ENCODE measurements around the gene HYAL1. TPM values are rescaled to one million over a fixed set of nuclear protein-coding genes. Genes with fewer than 3 reads are reported as not detected.
"Not testable (repeated sequence)": the region's sequence is repeated elsewhere in the genome, so short reads cannot be mapped to it uniquely, and the experiment has no call there.

Gene HYAL1
- total RNA-seq, 1 experiment from 2014 or later = 0.37 TPM

DNA sequence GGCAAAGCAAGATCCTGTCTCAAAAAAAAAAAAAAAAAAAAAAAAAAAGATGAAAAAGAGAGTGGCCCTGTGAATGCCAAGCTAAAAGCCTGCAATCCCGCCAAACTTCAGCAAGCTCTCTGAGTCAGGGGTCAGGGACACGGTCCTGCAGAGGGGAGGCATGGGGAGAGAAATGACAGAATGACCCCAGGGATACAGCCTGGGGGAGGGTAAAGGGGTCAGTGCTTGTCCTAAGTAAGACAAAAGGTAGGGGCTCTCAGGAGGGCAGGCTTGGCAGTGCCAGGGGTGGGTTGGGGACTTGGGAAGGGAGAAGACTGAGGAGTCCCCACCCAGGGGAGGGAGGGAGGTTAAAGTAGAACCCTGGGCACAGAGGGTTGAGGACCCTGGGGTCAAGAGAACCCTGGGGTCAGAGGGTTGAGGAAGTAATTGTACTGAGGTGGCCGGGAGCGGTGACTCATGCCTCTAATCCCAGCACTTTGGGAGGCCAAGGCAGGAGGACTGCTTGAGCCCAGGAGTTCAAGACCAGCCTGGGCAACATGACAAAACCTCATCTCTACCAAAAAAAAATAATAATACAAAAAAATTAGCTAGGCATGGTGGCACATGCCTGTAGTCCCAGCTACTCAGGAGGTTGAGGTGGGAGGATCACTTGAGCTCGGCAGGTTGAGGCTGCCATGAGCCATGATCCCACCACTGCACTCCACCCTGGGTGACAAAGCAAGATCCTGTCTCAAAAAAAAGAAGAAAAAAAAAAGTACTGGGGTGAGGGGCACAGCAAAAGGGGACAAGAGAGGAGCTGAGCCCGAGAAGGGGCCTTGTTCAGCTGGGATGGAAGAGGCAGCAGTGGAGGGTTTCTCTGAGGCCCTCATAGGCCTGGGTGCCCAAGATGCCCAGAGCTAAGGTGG, 39.6 kb downstream of the HYAL1 start:
- Histone ChIP-seq H3K27ac (ENCODE audit: low read depth, low read length, poor library complexity, severe bottlenecking) (peak overlapping the region; percentile 37), H3K4me3 (ENCODE audit: low read depth, low read length, poor library complexity, severe bottlenecking) (no peak overlapping the region), H3K27me3 (replicated peaks; ENCODE audit: insufficient read depth, low read depth, low read length, poor library complexity) (no peaks in the 10 kb centered on the region), H3K36me3 (ENCODE audit: insufficient read depth, low read length, poor library complexity, severe bottlenecking) (no peaks in the 10 kb centered on the region), H3K4me1 (ENCODE audit: insufficient read depth, low read length, poor library complexity, severe bottlenecking) (peaks cover 20% of the 10 kb centered on the region), H3K9me3 (ENCODE audit: low read depth, low read length, poor library complexity, severe bottlenecking) (no peaks in the 10 kb centered on the region)
- ChIA-PET CTCF (interaction anchor here (0.9 kb wide), 1 partner anchor 17 kb away, joined by 3 read pairs; no protein-coding TSS in a partner anchor), POLR2A (ENCODE audit: low non-redundant PET) (interaction anchor here (0.6 kb wide), 1 partner anchor 19 kb away, joined by 13 read pairs; no protein-coding TSS in a partner anchor)
- intact Hi-C loops (cut with micrococcal nuclease; ENCODE audit: unreplicated experiment) = loop anchor here (10.0 kb wide), 1 partner anchor 139 kb away; no protein-coding TSS in a partner anchor
- no peak for DNase-seq (ENCODE audit: low spot score)
- TF ChIP-seq EZH2 (IDR thresholded peaks at IDR 0.05; ENCODE audit: borderline replicate concordance, low read depth, low read length, poor library complexity, severe bottlenecking) = no peak
- TF ChIP-seq, protein P1, sequence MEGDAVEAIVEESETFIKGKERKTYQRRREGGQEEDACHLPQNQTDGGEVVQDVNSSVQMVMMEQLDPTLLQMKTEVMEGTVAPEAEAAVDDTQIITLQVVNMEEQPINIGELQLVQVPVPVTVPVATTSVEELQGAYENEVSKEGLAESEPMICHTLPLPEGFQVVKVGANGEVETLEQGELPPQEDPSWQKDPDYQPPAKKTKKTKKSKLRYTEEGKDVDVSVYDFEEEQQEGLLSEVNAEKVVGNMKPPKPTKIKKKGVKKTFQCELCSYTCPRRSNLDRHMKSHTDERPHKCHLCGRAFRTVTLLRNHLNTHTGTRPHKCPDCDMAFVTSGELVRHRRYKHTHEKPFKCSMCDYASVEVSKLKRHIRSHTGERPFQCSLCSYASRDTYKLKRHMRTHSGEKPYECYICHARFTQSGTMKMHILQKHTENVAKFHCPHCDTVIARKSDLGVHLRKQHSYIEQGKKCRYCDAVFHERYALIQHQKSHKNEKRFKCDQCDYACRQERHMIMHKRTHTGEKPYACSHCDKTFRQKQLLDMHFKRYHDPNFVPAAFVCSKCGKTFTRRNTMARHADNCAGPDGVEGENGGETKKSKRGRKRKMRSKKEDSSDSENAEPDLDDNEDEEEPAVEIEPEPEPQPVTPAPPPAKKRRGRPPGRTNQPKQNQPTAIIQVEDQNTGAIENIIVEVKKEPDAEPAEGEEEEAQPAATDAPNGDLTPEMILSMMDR (conservative IDR thresholded peaks at IDR 0.05; ENCODE audit: low read depth, low read length) = no peak
- BruUV-seq (replicated peaks) = no TSS peak

DNA sequence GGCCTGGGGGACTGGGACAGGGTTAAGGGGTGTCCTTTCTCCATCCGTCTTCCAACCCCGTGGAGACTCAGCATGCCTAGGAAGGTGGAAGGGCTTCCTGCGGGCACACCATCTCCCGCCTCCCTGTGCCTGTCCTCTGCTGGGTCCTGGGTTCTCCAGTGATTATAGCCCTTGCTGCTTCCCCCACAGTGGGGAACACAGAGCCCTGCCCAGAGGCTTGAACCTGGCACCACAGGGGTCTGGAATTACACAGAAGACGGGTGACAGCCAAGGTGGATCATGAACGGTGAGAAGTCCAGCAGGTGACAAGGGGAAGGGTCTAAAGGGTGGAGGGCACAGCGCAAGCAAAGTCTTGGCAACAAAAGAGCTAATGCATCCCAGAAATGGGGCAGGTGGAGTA, 40.6 kb downstream of the HYAL1 start:
- BruUV-seq (replicated peaks) = no TSS peak
- no peak for DNase-seq (ENCODE audit: low spot score)
- Histone ChIP-seq H3K9me3 (ENCODE audit: low read depth, low read length, poor library complexity, severe bottlenecking) (no peaks in the 10 kb centered on the region), H3K36me3 (ENCODE audit: insufficient read depth, low read length, poor library complexity, severe bottlenecking) (peaks cover 1% of the 10 kb centered on the region), H3K27me3 (replicated peaks; ENCODE audit: insufficient read depth, low read depth, low read length, poor library complexity) (no peaks in the 10 kb centered on the region), H3K27ac (ENCODE audit: low read depth, low read length, poor library complexity, severe bottlenecking) (no peak overlapping the region), H3K4me3 (ENCODE audit: low read depth, low read length, poor library complexity, severe bottlenecking) (no peak overlapping the region), H3K4me1 (ENCODE audit: insufficient read depth, low read length, poor library complexity, severe bottlenecking) (peaks cover 20% of the 10 kb centered on the region)
- POLR2A ChIA-PET (ENCODE audit: low non-redundant PET) = no interaction called here
- TF ChIP-seq EZH2 (IDR thresholded peaks at IDR 0.05; ENCODE audit: borderline replicate concordance, low read depth, low read length, poor library complexity, severe bottlenecking) = no peak
- TF ChIP-seq, protein P1 (conservative IDR thresholded peaks at IDR 0.05; ENCODE audit: low read depth, low read length) = no peak
- intact Hi-C loops (cut with micrococcal nuclease; ENCODE audit: unreplicated experiment) = loop anchor here (10.0 kb wide), 1 partner anchor 138 kb away; no protein-coding TSS in a partner anchor
- CTCF ChIA-PET = interaction anchor here (0.9 kb wide), 1 partner anchor 16 kb away, joined by 3 read pairs; no protein-coding TSS in a partner anchor

DNA sequence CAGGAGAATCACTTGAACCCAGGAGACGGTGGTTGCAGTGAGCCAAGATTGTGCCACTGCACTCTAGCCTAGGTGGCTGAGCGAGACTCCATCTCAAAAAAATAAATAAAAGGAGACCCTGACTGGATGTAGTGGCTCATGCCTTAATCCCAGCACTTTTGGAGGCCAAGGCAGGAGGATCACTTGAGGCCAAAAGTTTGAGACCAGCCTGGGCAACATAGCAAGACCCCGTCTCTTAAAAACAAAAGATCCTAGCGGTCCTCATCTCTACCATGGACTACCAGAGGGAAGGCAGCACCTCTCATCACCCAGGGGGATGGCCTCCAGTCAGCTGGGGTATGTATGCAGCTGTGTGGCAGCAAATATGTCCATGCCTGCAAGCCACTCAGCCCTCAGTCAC, 41.2 kb downstream of the HYAL1 start:
- DNase-seq (ENCODE audit: low spot score); H3K9me3 ChIP-seq (ENCODE audit: low read depth, low read length, poor library complexity, severe bottlenecking); H3K36me3 ChIP-seq (ENCODE audit: insufficient read depth, low read length, poor library complexity, severe bottlenecking); CTCF ChIA-PET; POLR2A ChIA-PET (ENCODE audit: low non-redundant PET); H3K27me3 ChIP-seq (replicated peaks; ENCODE audit: insufficient read depth, low read depth, low read length, poor library complexity); H3K4me3 ChIP-seq (ENCODE audit: low read depth, low read length, poor library complexity, severe bottlenecking); BruUV-seq (replicated peaks); H3K27ac ChIP-seq (ENCODE audit: low read depth, low read length, poor library complexity, severe bottlenecking): not testable (repeated sequence)
- peaks cover 14% of the 10 kb centered on the region for H3K4me1 ChIP-seq (ENCODE audit: insufficient read depth, low read length, poor library complexity, severe bottlenecking)
- intact Hi-C loops (cut with micrococcal nuclease; ENCODE audit: unreplicated experiment) = loop anchor here (10.0 kb wide), 1 partner anchor 137 kb away; no protein-coding TSS in a partner anchor

All from A673 (cell line).